ENCODE measurements around the gene PTPRC. TPM values are rescaled to one million over a fixed set of nuclear protein-coding genes. Genes with fewer than 3 reads are reported as not detected.

PTPRC gene
- total RNA-seq, 1 donor from 2014 or later = not detected

DNA sequence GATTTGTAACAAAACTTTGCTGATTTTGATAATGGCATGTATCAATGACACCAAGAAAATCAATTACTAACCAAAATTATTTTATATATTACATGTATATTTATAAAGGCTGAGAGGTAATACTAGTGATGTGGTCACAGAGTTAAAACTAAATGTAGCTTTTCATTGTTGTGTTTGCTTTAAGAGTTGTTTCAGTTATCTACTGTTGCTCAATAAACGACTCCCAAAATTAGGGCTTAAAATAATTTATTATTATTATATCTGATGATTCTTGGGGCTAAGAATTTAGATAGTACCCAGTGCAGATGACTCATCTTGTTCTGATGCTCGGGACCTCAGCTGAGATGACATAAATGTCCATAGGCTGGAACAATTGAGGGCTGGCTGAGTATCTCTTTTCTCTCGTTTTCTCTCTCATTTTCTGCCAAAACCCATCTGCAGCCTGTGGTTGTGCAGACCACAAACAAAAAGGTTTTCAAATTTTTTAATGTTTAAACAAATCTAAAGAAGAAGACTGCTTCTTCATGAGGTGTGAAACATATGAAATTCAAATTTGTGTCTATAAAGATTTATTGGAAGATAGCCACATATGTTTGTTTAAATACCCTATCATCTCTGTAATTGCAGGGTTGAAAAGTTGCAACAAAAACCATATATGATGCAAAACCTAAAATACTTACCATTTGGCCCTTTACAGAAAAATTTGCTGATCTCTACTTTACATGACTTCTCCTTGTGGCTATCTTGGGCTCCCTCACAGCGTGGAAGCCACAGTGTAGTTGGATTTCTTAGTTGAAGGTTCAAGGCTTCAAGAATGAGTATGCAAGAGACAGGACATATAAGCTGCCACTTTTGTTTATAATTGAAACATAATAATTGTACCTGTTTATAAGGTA is 14.8 kb upstream of the PTPRC start:
- H3K9me3 Mint-ChIP-seq = no peaks in the 10 kb centered on the region
- H3K4me1 Mint-ChIP-seq = no peaks in the 10 kb centered on the region
- TF ChIP-seq, protein P1, sequence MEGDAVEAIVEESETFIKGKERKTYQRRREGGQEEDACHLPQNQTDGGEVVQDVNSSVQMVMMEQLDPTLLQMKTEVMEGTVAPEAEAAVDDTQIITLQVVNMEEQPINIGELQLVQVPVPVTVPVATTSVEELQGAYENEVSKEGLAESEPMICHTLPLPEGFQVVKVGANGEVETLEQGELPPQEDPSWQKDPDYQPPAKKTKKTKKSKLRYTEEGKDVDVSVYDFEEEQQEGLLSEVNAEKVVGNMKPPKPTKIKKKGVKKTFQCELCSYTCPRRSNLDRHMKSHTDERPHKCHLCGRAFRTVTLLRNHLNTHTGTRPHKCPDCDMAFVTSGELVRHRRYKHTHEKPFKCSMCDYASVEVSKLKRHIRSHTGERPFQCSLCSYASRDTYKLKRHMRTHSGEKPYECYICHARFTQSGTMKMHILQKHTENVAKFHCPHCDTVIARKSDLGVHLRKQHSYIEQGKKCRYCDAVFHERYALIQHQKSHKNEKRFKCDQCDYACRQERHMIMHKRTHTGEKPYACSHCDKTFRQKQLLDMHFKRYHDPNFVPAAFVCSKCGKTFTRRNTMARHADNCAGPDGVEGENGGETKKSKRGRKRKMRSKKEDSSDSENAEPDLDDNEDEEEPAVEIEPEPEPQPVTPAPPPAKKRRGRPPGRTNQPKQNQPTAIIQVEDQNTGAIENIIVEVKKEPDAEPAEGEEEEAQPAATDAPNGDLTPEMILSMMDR (conservative IDR thresholded peaks at IDR 0.05) = no peak
- H3K27me3 Mint-ChIP-seq (ENCODE audit: low read depth) = no peaks in the 10 kb centered on the region
- H3K27ac Mint-ChIP-seq (ENCODE audit: unreplicated experiment) = no peak overlapping the region
- no peak overlapping the region for H3K4me3 Mint-ChIP-seq
- H3K36me3 Mint-ChIP-seq (ENCODE audit: low read depth) = no peaks in the 10 kb centered on the region
- DNase-seq (ENCODE audit: low read depth, low spot score) = no peak

DNA sequence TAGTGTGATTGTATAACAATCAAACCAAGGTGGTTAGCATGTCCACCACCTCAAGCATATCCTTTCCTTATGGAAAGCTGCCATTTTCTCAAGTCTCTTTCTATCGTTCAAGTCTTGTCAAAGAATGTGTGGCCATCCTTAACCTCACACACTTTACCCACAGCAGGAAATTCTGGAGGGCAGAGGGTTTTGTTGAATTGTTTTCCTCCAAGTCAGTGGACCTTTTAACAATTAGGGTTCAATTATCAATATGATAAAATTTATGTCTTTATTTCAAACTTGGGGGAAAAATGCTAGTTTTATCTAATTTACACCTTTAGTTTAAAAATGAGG is 14.2 kb upstream of the PTPRC start:
- no peaks in the 10 kb centered on the region for H3K27me3 Mint-ChIP-seq (ENCODE audit: low read depth)
- TF ChIP-seq, protein P1 (conservative IDR thresholded peaks at IDR 0.05) = no peak
- DNase-seq (ENCODE audit: low read depth, low spot score) = no peak
- H3K9me3 Mint-ChIP-seq = no peaks in the 10 kb centered on the region
- no peak overlapping the region for H3K4me3 Mint-ChIP-seq
- H3K4me1 Mint-ChIP-seq = no peaks in the 10 kb centered on the region
- H3K27ac Mint-ChIP-seq (ENCODE audit: unreplicated experiment) = no peak overlapping the region
- H3K36me3 Mint-ChIP-seq (ENCODE audit: low read depth) = no peaks in the 10 kb centered on the region

DNA sequence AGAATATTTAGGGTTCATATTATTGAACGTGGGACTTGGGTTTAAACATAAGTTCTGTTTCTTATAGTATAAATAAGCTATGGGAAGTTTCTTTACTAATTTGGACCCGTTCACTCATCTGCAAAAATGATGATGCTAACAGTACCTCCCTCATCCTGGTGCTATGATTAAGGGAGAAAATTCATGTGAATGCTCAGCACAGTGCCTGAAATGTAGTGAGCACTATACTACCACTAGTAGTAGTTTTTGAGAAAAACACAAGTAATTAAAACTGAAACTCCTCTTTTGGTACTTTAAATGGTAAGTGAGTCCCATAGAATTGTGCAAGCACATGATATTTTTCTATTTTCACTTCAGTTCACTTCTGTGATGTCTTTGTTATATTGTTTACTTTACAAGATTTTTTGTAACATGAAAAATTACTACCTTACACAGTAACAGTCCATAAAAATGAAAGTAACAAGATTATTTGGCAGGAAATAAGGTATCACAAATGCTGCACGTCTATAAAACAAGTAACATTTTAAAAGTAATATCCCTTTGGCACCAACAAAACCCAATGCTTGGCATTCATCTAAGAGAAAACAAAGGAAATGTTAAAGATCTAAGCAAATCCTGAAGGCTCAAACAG is 11.3 kb upstream of the PTPRC start:
- no peak for DNase-seq (ENCODE audit: low read depth, low spot score)
- Mint-ChIP-seq H3K36me3 (ENCODE audit: low read depth) (no peaks in the 10 kb centered on the region), H3K9me3 (no peaks in the 10 kb centered on the region), H3K27me3 (ENCODE audit: low read depth) (no peaks in the 10 kb centered on the region), H3K27ac (ENCODE audit: unreplicated experiment) (no peak overlapping the region), H3K4me3 (no peak overlapping the region), H3K4me1 (no peaks in the 10 kb centered on the region)
- TF ChIP-seq, protein P1 (conservative IDR thresholded peaks at IDR 0.05) = no peak

DNA sequence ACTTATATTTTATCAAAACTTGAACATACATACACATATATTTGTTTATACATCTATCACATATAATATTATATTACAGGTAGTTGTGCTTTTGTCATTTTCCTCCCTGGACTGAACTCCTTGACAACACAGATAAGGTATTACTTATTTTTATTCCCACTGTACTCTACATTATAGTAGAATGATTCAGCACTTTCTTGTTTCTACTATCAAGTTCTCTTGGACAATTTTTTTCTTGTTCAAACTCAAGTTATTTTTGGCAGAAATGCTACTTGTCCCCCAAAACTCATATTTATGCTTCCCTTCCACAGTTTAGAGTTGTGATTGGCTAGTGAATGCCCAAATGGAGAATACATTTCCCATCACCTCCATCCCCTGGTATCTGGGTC is 10.8 kb upstream of the PTPRC start:
- no peak for DNase-seq (ENCODE audit: low read depth, low spot score)
- TF ChIP-seq, protein P1 (conservative IDR thresholded peaks at IDR 0.05) = no peak
- no peak overlapping the region for H3K27ac Mint-ChIP-seq (ENCODE audit: unreplicated experiment)
- no peaks in the 10 kb centered on the region for H3K27me3 Mint-ChIP-seq (ENCODE audit: low read depth)
- no peaks in the 10 kb centered on the region for H3K4me1 Mint-ChIP-seq
- H3K36me3 Mint-ChIP-seq (ENCODE audit: low read depth) = no peaks in the 10 kb centered on the region
- H3K9me3 Mint-ChIP-seq = no peaks in the 10 kb centered on the region
- H3K4me3 Mint-ChIP-seq = no peak overlapping the region

DNA sequence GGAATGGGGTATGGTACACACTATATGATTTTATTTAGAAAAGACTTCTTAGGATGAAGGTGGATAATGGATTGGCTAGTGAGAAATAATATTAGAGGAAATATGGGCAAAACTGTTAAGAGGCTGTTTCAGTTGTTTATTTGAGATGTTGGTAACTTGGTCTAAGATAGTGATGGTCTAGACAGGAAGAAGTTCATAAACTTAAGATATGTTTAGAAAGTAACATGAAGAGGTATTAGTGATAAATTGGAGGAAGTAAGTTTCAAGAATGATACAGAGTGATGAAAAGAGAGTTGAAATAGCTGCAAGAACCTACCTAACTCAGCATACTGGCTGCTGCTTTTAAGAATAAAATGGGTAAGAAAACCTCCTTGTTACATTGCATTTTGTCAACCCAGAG is 9.2 kb upstream of the PTPRC start:
- no peaks in the 10 kb centered on the region for H3K36me3 Mint-ChIP-seq (ENCODE audit: low read depth)
- H3K9me3 Mint-ChIP-seq = no peaks in the 10 kb centered on the region
- no peak for DNase-seq (ENCODE audit: low read depth, low spot score)
- H3K27me3 Mint-ChIP-seq (ENCODE audit: low read depth) = no peaks in the 10 kb centered on the region
- H3K27ac Mint-ChIP-seq (ENCODE audit: unreplicated experiment) = no peak overlapping the region
- TF ChIP-seq, protein P1 (conservative IDR thresholded peaks at IDR 0.05) = no peak
- no peak overlapping the region for H3K4me3 Mint-ChIP-seq
- H3K4me1 Mint-ChIP-seq = no peaks in the 10 kb centered on the region
